Testis (tissue), 2 donors: ENCODE data around the gene HES4.

Experiments used
- POLR2A ChIP-seq: fragments of 450-650 bp; IDR thresholded peaks from one replicate; pipeline ENCODE4 v1.6.1; 2017; ENCODE audit warnings: antibody characterized with exemption, mild to moderate bottlenecking, moderate library complexity
- TF ChIP-seq, protein P1 (sequence below), 3 experiments: fragments of 450-650 bp in 2 of 3; fragments of 200-600 bp in 1 of 3; sonication (generic) in 1 of 3; IDR thresholded peaks; one replicate each; pipeline ENCODE4 v1.5.1; 2016 to 2019; ENCODE audit warnings: antibody characterized with exemption in 3 of 3, mild to moderate bottlenecking in 2 of 3, moderate library complexity in 1 of 3

DNA sequence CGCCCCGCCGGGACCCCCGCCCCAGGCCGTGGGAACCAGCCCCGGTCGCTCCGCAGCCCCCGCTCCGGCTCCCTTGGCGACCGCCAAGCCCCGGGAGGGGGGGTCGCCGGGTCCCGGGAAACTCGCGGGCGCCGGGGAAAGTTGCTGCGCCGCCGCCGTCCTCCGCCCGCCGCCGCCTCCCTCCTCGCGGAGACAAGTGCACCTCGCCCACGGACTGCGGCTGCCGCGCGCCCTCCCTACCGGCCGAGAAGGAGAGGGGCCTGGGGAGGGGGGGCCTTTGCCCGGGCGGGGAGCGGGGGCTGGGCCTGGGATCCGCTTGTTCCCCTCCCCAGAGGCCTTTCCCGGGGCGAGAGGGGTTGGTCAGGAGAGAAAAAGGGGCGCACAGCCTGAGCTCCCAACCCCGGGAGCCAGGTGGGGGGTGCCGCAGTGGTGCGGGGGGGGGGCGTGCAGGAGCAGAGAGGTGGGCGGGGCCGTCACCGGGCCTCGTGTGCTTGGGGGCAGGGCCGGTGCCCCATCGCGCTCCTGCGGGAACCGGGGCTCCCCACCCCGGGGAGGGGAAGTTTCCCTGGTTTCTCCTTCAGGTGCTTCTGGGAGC, 20.6 kb upstream of the HES4 start:
- TF ChIP-seq, protein P1, sequence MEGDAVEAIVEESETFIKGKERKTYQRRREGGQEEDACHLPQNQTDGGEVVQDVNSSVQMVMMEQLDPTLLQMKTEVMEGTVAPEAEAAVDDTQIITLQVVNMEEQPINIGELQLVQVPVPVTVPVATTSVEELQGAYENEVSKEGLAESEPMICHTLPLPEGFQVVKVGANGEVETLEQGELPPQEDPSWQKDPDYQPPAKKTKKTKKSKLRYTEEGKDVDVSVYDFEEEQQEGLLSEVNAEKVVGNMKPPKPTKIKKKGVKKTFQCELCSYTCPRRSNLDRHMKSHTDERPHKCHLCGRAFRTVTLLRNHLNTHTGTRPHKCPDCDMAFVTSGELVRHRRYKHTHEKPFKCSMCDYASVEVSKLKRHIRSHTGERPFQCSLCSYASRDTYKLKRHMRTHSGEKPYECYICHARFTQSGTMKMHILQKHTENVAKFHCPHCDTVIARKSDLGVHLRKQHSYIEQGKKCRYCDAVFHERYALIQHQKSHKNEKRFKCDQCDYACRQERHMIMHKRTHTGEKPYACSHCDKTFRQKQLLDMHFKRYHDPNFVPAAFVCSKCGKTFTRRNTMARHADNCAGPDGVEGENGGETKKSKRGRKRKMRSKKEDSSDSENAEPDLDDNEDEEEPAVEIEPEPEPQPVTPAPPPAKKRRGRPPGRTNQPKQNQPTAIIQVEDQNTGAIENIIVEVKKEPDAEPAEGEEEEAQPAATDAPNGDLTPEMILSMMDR (IDR thresholded peaks at IDR 0.05): no peak
- TF ChIP-seq POLR2A: no peak
